ENCODE data around the gene SRP72. TPM values are rescaled to one million over a fixed set of nuclear protein-coding genes. Genes with fewer than 3 reads are reported as not detected.

The SRP72 gene
- 57.0 and 65.2 TPM in 2 replicates for polyA plus RNA-seq
- polyA minus RNA-seq, result 98.4 and 135 TPM in 2 replicates

DNA sequence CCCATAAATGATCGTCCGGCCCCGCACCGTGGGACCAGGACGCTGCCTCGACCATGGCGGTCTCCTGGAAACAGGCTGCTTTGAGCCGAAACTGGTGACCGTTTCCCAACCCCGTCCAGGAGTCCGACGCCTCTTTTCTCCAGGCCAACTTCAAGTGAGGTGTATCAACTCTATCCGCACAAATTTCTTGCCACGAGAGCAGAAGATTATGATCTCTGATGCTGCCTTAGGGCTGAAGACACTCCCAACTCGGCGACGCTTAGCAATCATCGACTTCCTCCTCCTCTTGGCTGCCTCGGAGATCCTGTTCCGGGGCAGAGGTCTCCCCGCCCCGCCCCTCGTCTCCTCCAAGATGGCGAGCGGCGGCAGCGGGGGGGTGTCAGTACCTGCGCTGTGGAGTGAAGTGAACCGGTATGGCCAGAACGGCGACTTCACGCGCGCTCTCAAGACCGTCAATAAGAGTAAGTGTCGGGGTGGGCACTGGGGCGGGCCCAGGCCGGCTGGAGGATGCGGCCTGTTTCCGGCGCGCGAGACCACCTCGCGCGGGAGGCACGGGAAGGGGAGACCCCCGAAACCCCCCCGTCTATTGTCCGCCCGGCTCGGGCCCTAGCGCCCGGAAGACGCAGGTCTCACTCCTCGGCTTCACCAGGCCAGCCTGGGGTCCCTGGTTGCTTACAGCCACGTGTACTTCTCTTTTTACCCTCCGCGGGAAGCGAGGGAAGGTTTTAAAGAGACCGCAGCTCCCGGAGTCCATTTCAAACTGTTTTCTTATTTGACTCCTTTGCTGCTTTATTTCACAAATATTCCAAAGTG lies at the start of gene SRP72:
Gene SRP72, plus strand, starts transcription at position 334 of the 813 bp plus-strand sequence. Its CDS starts 19 bp downstream, at position 353.
- peaks cover 55% of the 10 kb centered on the region for H3K79me2 ChIP-seq (replicated peaks; ENCODE audit: insufficient read depth, low read length)
- H3K27ac ChIP-seq (ENCODE audit: low read length), result peak within 1 kb of the TSS; percentile 89
- no peaks in the 10 kb centered on the region for H3K9me3 ChIP-seq (ENCODE audit: low read length)
- H3K4me3 ChIP-seq (ENCODE audit: low read length), result peak within 1 kb of the TSS; percentile 88
- H2AFZ ChIP-seq (ENCODE audit: low read depth, low read length), result peak within 1 kb of the TSS; percentile 82
- peak within 1 kb of the TSS; percentile 79 for H3K4me2 ChIP-seq (ENCODE audit: low read length)
- no peaks in the 10 kb centered on the region for H4K20me1 ChIP-seq (ENCODE audit: insufficient read depth)
- H3K36me3 ChIP-seq (ENCODE audit: insufficient read depth, low read length), result peaks cover 6% of the 10 kb centered on the region
- TF ChIP-seq TAF1 (IDR thresholded peaks at IDR 0.05; ENCODE audit: low read depth) (peak; percentile 80), MXI1 (conservative IDR thresholded peaks at IDR 0.05; ENCODE audit: poor library complexity, severe bottlenecking) (peak; percentile 88), EZH2 (IDR thresholded peaks at IDR 0.05; ENCODE audit: borderline replicate concordance, insufficient read depth, low read length, poor library complexity, severe bottlenecking) (no peak), EP300 (conservative IDR thresholded peaks at IDR 0.05; ENCODE audit: poor library complexity, severe bottlenecking) (no peak), CTCF (IDR thresholded peaks at IDR 0.05; ENCODE audit: poor library complexity, severe bottlenecking) (no peak), POLR2AphosphoS5 (IDR thresholded peaks at IDR 0.05) (peak; percentile 95), RAD21 (conservative IDR thresholded peaks at IDR 0.05) (peak; percentile 22), SMC3 (conservative IDR thresholded peaks at IDR 0.05; ENCODE audit: poor library complexity) (peak; percentile 41)
- TF ChIP-seq, protein P1, sequence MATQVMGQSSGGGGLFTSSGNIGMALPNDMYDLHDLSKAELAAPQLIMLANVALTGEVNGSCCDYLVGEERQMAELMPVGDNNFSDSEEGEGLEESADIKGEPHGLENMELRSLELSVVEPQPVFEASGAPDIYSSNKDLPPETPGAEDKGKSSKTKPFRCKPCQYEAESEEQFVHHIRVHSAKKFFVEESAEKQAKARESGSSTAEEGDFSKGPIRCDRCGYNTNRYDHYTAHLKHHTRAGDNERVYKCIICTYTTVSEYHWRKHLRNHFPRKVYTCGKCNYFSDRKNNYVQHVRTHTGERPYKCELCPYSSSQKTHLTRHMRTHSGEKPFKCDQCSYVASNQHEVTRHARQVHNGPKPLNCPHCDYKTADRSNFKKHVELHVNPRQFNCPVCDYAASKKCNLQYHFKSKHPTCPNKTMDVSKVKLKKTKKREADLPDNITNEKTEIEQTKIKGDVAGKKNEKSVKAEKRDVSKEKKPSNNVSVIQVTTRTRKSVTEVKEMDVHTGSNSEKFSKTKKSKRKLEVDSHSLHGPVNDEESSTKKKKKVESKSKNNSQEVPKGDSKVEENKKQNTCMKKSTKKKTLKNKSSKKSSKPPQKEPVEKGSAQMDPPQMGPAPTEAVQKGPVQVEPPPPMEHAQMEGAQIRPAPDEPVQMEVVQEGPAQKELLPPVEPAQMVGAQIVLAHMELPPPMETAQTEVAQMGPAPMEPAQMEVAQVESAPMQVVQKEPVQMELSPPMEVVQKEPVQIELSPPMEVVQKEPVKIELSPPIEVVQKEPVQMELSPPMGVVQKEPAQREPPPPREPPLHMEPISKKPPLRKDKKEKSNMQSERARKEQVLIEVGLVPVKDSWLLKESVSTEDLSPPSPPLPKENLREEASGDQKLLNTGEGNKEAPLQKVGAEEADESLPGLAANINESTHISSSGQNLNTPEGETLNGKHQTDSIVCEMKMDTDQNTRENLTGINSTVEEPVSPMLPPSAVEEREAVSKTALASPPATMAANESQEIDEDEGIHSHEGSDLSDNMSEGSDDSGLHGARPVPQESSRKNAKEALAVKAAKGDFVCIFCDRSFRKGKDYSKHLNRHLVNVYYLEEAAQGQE (IDR thresholded peaks at IDR 0.05; ENCODE audit: borderline replicate concordance), result peak; percentile 72
- no peaks in the 10 kb centered on the region for H3K27me3 ChIP-seq (ENCODE audit: insufficient read depth, low read depth, low read length)
- H3K9me2 ChIP-seq (ENCODE audit: insufficient read depth, low read length), result no peaks in the 10 kb centered on the region
- peak within 1 kb of the TSS; percentile 85 for H3K9ac ChIP-seq (ENCODE audit: low read length)
- H3F3A ChIP-seq (ENCODE audit: insufficient read depth, low read length, poor library complexity, severe bottlenecking), result no peaks in the 10 kb centered on the region

GRCh38 chr4:56424176-56424575 lies 43.2 kb upstream of the SRP72 start:
- H3K9ac ChIP-seq (ENCODE audit: low read length), result no peak overlapping the region
- H3K79me2 ChIP-seq (replicated peaks; ENCODE audit: insufficient read depth, low read length), result peaks cover 42% of the 10 kb centered on the region
- H3K9me2 ChIP-seq (ENCODE audit: insufficient read depth, low read length), result no peaks in the 10 kb centered on the region
- H2AFZ ChIP-seq (ENCODE audit: low read depth, low read length), result no peak overlapping the region
- H3K27me3 ChIP-seq (ENCODE audit: insufficient read depth, low read depth, low read length), result no peaks in the 10 kb centered on the region
- no peak overlapping the region for H3K27ac ChIP-seq (ENCODE audit: low read length)
- no peaks in the 10 kb centered on the region for H4K20me1 ChIP-seq (ENCODE audit: insufficient read depth)
- TF ChIP-seq, protein P1 (IDR thresholded peaks at IDR 0.05; ENCODE audit: borderline replicate concordance), result no peak
- TF ChIP-seq SMC3 (conservative IDR thresholded peaks at IDR 0.05; ENCODE audit: poor library complexity), result no peak
- TF ChIP-seq EP300 (conservative IDR thresholded peaks at IDR 0.05; ENCODE audit: poor library complexity, severe bottlenecking), result no peak
- no peak for TF ChIP-seq POLR2AphosphoS5 (IDR thresholded peaks at IDR 0.05)
- TF ChIP-seq CTCF (IDR thresholded peaks at IDR 0.05; ENCODE audit: poor library complexity, severe bottlenecking), result no peak
- no peak for TF ChIP-seq TAF1 (IDR thresholded peaks at IDR 0.05; ENCODE audit: low read depth)
- no peak for TF ChIP-seq EZH2 (IDR thresholded peaks at IDR 0.05; ENCODE audit: borderline replicate concordance, insufficient read depth, low read length, poor library complexity, severe bottlenecking)
- H3K9me3 ChIP-seq (ENCODE audit: low read length), result no peaks in the 10 kb centered on the region
- H3K4me2 ChIP-seq (ENCODE audit: low read length), result no peak overlapping the region
- H3K4me3 ChIP-seq (ENCODE audit: low read length), result no peak overlapping the region
- no peaks in the 10 kb centered on the region for H3K36me3 ChIP-seq (ENCODE audit: insufficient read depth, low read length)
- H3F3A ChIP-seq (ENCODE audit: insufficient read depth, low read length, poor library complexity, severe bottlenecking), result no peaks in the 10 kb centered on the region

All from neural cell (in vitro differentiated cells).